ENCODE results near the gene CHML. TPM values are rescaled to one million over a fixed set of nuclear protein-coding genes. Genes with fewer than 3 reads are reported as not detected.

Gene CHML
- total RNA-seq, 6 donors from 2014 or later = 5.2 to 15.5 (median 11.8) TPM

DNA sequence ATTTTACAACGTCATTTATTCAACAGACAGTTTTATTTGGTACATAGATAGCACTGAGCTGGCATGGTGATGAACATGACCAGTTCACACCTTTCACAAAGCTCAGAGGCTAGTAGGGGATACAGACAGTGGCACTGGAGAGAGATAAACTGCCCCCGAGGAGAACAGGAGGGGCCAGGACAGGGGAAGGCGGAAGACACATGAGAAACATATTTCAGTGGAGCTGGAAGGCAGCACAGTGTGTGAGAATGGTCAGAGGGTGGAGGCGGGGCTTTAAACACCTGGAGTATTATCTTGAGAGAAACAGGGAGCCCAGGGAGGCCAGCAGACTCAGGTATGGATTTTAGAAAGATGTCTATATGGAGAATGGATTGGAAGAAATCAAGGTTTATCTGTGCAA lies 49.5 kb downstream of the CHML start:
- no peaks in the 10 kb centered on the region for H3K27me3 ChIP-seq
- no peaks in the 10 kb centered on the region for H3K36me3 ChIP-seq
- H3K9me3 ChIP-seq = no peaks in the 10 kb centered on the region
- ATAC-seq (ENCODE audit: low FRiP score in 2 of 2) (no peak), DNase-seq (no peak)
- H3K27ac ChIP-seq = no peak overlapping the region
- TF ChIP-seq, protein P1, sequence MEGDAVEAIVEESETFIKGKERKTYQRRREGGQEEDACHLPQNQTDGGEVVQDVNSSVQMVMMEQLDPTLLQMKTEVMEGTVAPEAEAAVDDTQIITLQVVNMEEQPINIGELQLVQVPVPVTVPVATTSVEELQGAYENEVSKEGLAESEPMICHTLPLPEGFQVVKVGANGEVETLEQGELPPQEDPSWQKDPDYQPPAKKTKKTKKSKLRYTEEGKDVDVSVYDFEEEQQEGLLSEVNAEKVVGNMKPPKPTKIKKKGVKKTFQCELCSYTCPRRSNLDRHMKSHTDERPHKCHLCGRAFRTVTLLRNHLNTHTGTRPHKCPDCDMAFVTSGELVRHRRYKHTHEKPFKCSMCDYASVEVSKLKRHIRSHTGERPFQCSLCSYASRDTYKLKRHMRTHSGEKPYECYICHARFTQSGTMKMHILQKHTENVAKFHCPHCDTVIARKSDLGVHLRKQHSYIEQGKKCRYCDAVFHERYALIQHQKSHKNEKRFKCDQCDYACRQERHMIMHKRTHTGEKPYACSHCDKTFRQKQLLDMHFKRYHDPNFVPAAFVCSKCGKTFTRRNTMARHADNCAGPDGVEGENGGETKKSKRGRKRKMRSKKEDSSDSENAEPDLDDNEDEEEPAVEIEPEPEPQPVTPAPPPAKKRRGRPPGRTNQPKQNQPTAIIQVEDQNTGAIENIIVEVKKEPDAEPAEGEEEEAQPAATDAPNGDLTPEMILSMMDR (IDR thresholded peaks at IDR 0.05) = no peak
- TF ChIP-seq POLR2AphosphoS5 (IDR thresholded peaks at IDR 0.05) (no peak), EP300 (IDR thresholded peaks at IDR 0.05) (no peak), POLR2A (IDR thresholded peaks at IDR 0.05) (no peak)
- no peaks in the 10 kb centered on the region for H3K4me1 ChIP-seq
- 75 to 79% methylated on average over 4 of the region's 4 CpGs for WGBS, 2 donors
- no peak overlapping the region for H3K4me3 ChIP-seq

Other genes with a start within 250 kb of the CHML start
- gene FH, start 120.6 kb downstream of the CHML start, total RNA-seq = 10 to 100 TPM; 13.0 to 46.7 (median 37.6) TPM
- 10 to 100 TPM in 3 of 6 donors, 1 to 10 TPM in 3; 5.5 to 19.9 (median 9.7) TPM for gene KMO, start 108.0 kb downstream of the CHML start, total RNA-seq
- 10 to 100 TPM; 11.5 to 63.4 (median 30.2) TPM for gene OPN3, start within 50 bp of the CHML start, total RNA-seq
- gene WDR64, start 11.9 kb upstream of the CHML start, total RNA-seq = under 1 TPM in 1 of 6 donors, not detected in 5; 0.20 TPM
- 1 to 10 TPM in 3 of 6 donors, under 1 TPM in 2, not detected in 1; 0.59 to 4.3 (median 1.8) TPM for gene EXO1, start 207.8 kb upstream of the CHML start, total RNA-seq